GM12878 (cell line): ENCODE results near the gene IFNAR1. TPM values are rescaled to one million over a fixed set of nuclear protein-coding genes. Genes with fewer than 3 reads are reported as not detected.

Source experiments
- ATAC-seq: fragments of 200-7000 bp; cut with Tn5 transposase; 3 replicates; pipeline ENCODE4 v1.9.1; 2020; ENCODE audit warnings: mild to moderate bottlenecking, moderate library complexity
- BruUV-seq: library from RNA; stranded (reverse); fragments of 400-500 nt; replicated peaks from 2 replicates; lab custom pipeline; 2021; lab: Mats Ljungman, UMichigan
- CTCF ChIA-PET: fragments of 300-600 bp; sonication (Branson Sonifier 250); formaldehyde crosslinking; extraction: SDS; loops from one replicate; lab custom pipeline; 2021; ENCODE audit warnings: inconsistent platforms; lab: Yijun Ruan, JAX
- POLR2A ChIA-PET: fragments of 350-600 bp; formaldehyde crosslinking; extraction: SDS; loops from one replicate; lab custom pipeline; 2021; ENCODE audit warnings: inconsistent platforms; lab: Charles Lee
- RAD21 ChIA-PET: fragments of 300-600 bp; sonication (Branson Sonifier 250); formaldehyde crosslinking; loops from one replicate; lab custom pipeline; 2023; ENCODE audit warnings: antibody characterized with exemption; ENCODE audit not compliant: unreplicated experiment; lab: Charles Lee
- SMC1A ChIA-PET: fragments of 300-600 bp; sonication (Branson Sonifier 250); formaldehyde crosslinking; loops from one replicate; lab custom pipeline; 2023; ENCODE audit not compliant: unreplicated experiment, uncharacterized antibody; lab: Charles Lee
- DNase-seq: peaks from one replicate; pipeline ENCODE4 v3.0.0-alpha.2; 2011; ENCODE audit warnings: low read depth, low spot score
- FAIRE-seq: peaks from 3 replicates; lab custom pipeline; 2011; peaks lifted over from hg19 to GRCh38; lab: Jason Lieb, UNC
- H2AFZ ChIP-seq: 2 replicates; pipeline ENCODE4 v1.6.0; 2011; ENCODE audit warnings: low read depth, low read length, control low read depth; ENCODE audit not compliant: control insufficient read depth
- H3K27ac ChIP-seq: 2 replicates; pipeline ENCODE4 v1.5.1; 2011; ENCODE audit warnings: control low read depth; ENCODE audit not compliant: control insufficient read depth, insufficient read depth
- H3K27me3 ChIP-seq, 2 experiments: replicated peaks in 1 of 2; 2 replicates each; pipeline versions ENCODE4 v1.6.0 to v1.6.1; 2011; ENCODE audit warnings: low read length in 1 of 2; ENCODE audit not compliant: control insufficient read depth in 2 of 2, insufficient read depth in 2 of 2
- H3K36me3 ChIP-seq, 2 experiments: 2 replicates each; pipeline ENCODE4 v1.5.1; 2011; ENCODE audit warnings: low read length in 1 of 2; ENCODE audit not compliant: control insufficient read depth in 2 of 2, insufficient read depth in 2 of 2
- H3K4me1 ChIP-seq: 2 replicates; pipeline ENCODE4 v1.6.1; 2011; ENCODE audit warnings: mild to moderate bottlenecking, low read length, moderate library complexity, mixed read lengths; ENCODE audit not compliant: control insufficient read depth, insufficient read depth
- H3K4me2 ChIP-seq: 2 replicates; pipeline ENCODE4 v1.6.0; 2011; ENCODE audit warnings: control low read depth; ENCODE audit not compliant: control insufficient read depth, insufficient read depth
- H3K4me3 ChIP-seq: fragments of 200-600 bp; sonication (generic); 2 replicates; pipeline ENCODE4 v1.5.1; 2016
- H3K79me2 ChIP-seq: 2 replicates; pipeline ENCODE4 v1.6.0; 2011; ENCODE audit warnings: low read length; ENCODE audit not compliant: control insufficient read depth, insufficient read depth
- H3K9ac ChIP-seq: 2 replicates; pipeline ENCODE4 v1.8.0; 2011; ENCODE audit warnings: low read length, control low read depth, mixed read lengths; ENCODE audit not compliant: control insufficient read depth, insufficient read depth
- H3K9me3 ChIP-seq: replicated peaks from 3 replicates; pipeline ENCODE4 v1.5.1; 2011; ENCODE audit warnings: mild to moderate bottlenecking, low read length; ENCODE audit not compliant: control insufficient read depth, insufficient read depth
- H4K20me1 ChIP-seq: 2 replicates; pipeline ENCODE4 v1.6.0; 2011; ENCODE audit not compliant: control insufficient read depth, insufficient read depth
- ATF3 ChIP-seq: IDR thresholded peaks from 2 replicates; pipeline ENCODE4 v1.6.1; 2011; ENCODE audit warnings: low read depth, mild to moderate bottlenecking, low read length, moderate library complexity, borderline replicate concordance; ENCODE audit errors: extremely low read depth
- CBX5 ChIP-seq: sonication (generic); IDR thresholded peaks from 2 replicates; pipeline ENCODE4 v1.6.1; 2016; ENCODE audit warnings: low read depth, moderate library complexity, mild to moderate bottlenecking, inconsistent platforms
- EGR1 ChIP-seq, 2 experiments: IDR thresholded peaks; 1 replicate in 1 of 2; 2 replicates in 1 of 2; pipeline ENCODE4 v1.6.1; 2011 to 2012; ENCODE audit warnings: low read depth in 2 of 2, low read length in 2 of 2, borderline replicate concordance in 1 of 2, mild to moderate bottlenecking in 1 of 2, moderate library complexity in 1 of 2
- EZH2 ChIP-seq: IDR thresholded peaks from 2 replicates; pipeline ENCODE4 v1.6.1; 2012; ENCODE audit warnings: low read depth, mild to moderate bottlenecking, control low read depth, inconsistent platforms, low read length, borderline replicate concordance; ENCODE audit not compliant: control insufficient read depth
- GABPA ChIP-seq: IDR thresholded peaks from 2 replicates; pipeline ENCODE4 v1.6.1; 2014; ENCODE audit warnings: antibody characterized with exemption, low read depth, mild to moderate bottlenecking, inconsistent platforms
- HCFC1 ChIP-seq: fragments of 150-350 bp; IDR thresholded peaks from 2 replicates; pipeline ENCODE4 v1.6.1; 2014; ENCODE audit warnings: low read length
- HDAC2 ChIP-seq: fragments of 200-600 bp; sonication (generic); IDR thresholded peaks from 2 replicates; pipeline ENCODE4 v1.6.1; 2017
- IKZF2 ChIP-seq, 2 experiments: fragments of 450-650 bp; IDR thresholded peaks; 2 replicates each; pipeline ENCODE4 v1.6.1; 2017; ENCODE audit warnings: mild to moderate bottlenecking in 2 of 2, moderate library complexity in 2 of 2
- JUND ChIP-seq: IDR thresholded peaks from 2 replicates; pipeline ENCODE4 v1.6.1; 2012; ENCODE audit warnings: low read depth, mild to moderate bottlenecking, low read length, improper control_type of control experiment, moderate library complexity
- NRF1 ChIP-seq: conservative IDR thresholded peaks from 2 replicates; pipeline ENCODE4 v1.6.1; 2011; ENCODE audit warnings: mild to moderate bottlenecking, low read depth, low read length, improper control_type of control experiment
- PML ChIP-seq: IDR thresholded peaks from 2 replicates; pipeline ENCODE4 v1.6.1; 2012; ENCODE audit warnings: low read length, inconsistent platforms
- RELA ChIP-seq: fragments of 450-650 bp; IDR thresholded peaks from 2 replicates; pipeline ENCODE4 v1.8.0; 2014; ENCODE audit warnings: borderline replicate concordance; ENCODE audit not compliant: partially characterized antibody
- SKIL ChIP-seq: fragments of 450-650 bp; IDR thresholded peaks from 2 replicates; pipeline ENCODE4 v1.6.1; 2017; ENCODE audit warnings: mild to moderate bottlenecking, low read depth, inconsistent platforms; ENCODE audit not compliant: poor library complexity, severe bottlenecking
- SMAD5 ChIP-seq: IDR thresholded peaks from 2 replicates; pipeline ENCODE4 v1.6.1; 2016; ENCODE audit warnings: antibody characterized with exemption, low read depth
- SMC3 ChIP-seq: IDR thresholded peaks from 2 replicates; pipeline ENCODE4 v1.6.1; 2011; ENCODE audit warnings: low read length, improper control_type of control experiment, borderline replicate concordance
- ZSCAN29 ChIP-seq: fragments of 450-650 bp; IDR thresholded peaks from 2 replicates; pipeline ENCODE4 v1.6.1; 2017; ENCODE audit warnings: mild to moderate bottlenecking, moderate library complexity
- WGBS: methylation state at CpG from one replicate; pipeline ENCODE4 v1.1.6; 2016; ENCODE audit warnings: low lambda C conversion rate; ENCODE audit not compliant: insufficient replicate concordance, insufficient coverage; ENCODE audit errors: missing lambda C conversion rate; 5-methylcytosine and 5-hydroxymethylcytosine counted together
- in situ Hi-C: fragments of 300-500 bp; cut with MboI; formaldehyde crosslinking; loops from 9 replicates; pipeline ENCODE4 v1.14.3; 2018; ENCODE audit warnings: mixed read lengths
- intact Hi-C: fragments of 100-400 bp; cut with micrococcal nuclease; formaldehyde crosslinking; loops from one replicate; pipeline ENCODE4 v1.14.2; 2022; ENCODE audit not compliant: unreplicated experiment
- polyA plus RNA-seq, 11 experiments: library from polyadenylated mRNA; depleted of rRNA in 4 of 11; unstranded in 6 of 11; stranded (reverse) in 5 of 11; fragments of >200 nt; fragmentation: Nextera tagmentation in 4 of 11; fragmentation: Illumina TruSeq in 1 of 11; extraction: Ambion mirVana in 4 of 11; extraction: Trizol in 1 of 11; gene quantifications; 1 replicate in 1 of 11; 2 replicates in 10 of 11; pipeline versions ENCODE4 v1.2.1 to v1.2.3, GENCODE V29; 2011 to 2016; ENCODE audit warnings: inconsistent platforms in 2 of 11, missing spikeins in 2 of 11, low read depth in 1 of 11
- total RNA-seq, 4 experiments: library from RNA; depleted of rRNA in 3 of 4; stranded (reverse); fragments of >200 nt in 3 of 4; fragmentation: Illumina TruSeq in 1 of 4; extraction: Trizol in 1 of 4; gene quantifications; 2 replicates each; pipeline versions ENCODE4 v1.2.1 to v1.2.3, GENCODE V29; 2013 to 2021

IFNAR1 gene
- total and polyA plus RNA-seq, 10 of the 15 experiments (the other 5 are each of a cell fraction or from before 2014, with no cell fraction given), result 12.0 to 62.4 (median 24.6) TPM

- intact Hi-C loops, result no loop called here
- Histone ChIP-seq H3K27me3 (no peaks in the 10 kb centered on the region), H3K36me3 (no peaks in the 10 kb centered on the region), H3K4me3 (no peak overlapping the region), H4K20me1 (no peaks in the 10 kb centered on the region), H3K79me2 (no peaks in the 10 kb centered on the region), H3K4me2 (no peak overlapping the region), H3K4me1 (peaks cover 14% of the 10 kb centered on the region), H3K9ac (no peak overlapping the region), H3K27ac (no peak overlapping the region), H3K9me3 (peaks cover 20% of the 10 kb centered on the region), H2AFZ (no peak overlapping the region)
- in situ Hi-C loops, result no loop called here
- RAD21 ChIA-PET, result interaction anchor here (0.8 to 3.2 kb wide), 2 partner anchors 11 to 174 kb away, joined by 3 to 8 read pairs; no protein-coding TSS in a partner anchor
- no TSS peak for BruUV-seq
- CTCF ChIA-PET, result interaction anchor here (0.6 to 2.5 kb wide), 5 partner anchors 10 to 1041 kb away, joined by 3 to 15 read pairs (median 4); no protein-coding TSS in a partner anchor
- POLR2A ChIA-PET, result no interaction called here
- WGBS, result 60% methylated on average over 3 of the region's 3 CpGs
- SMC1A ChIA-PET, result interaction anchor here (0.6 to 3.8 kb wide), 5 partner anchors 8 to 171 kb away, joined by 3 to 15 read pairs (median 4); no protein-coding TSS in a partner anchor
- TF ChIP-seq EGR1 (IDR thresholded peaks at IDR 0.05; ENCODE audit: borderline replicate concordance in 1 of 2, low read depth in 2 of 2, low read length in 2 of 2), result no peak
- TF ChIP-seq JUND, result no peak
- no peak for TF ChIP-seq PML
- no peak for TF ChIP-seq SKIL
- TF ChIP-seq NRF1, result no peak
- TF ChIP-seq HCFC1, result no peak
- TF ChIP-seq SMAD5, result no peak
- no peak for TF ChIP-seq SMC3
- TF ChIP-seq RELA, result no peak
- no peak for TF ChIP-seq IKZF2 (IDR thresholded peaks at IDR 0.05)
- TF ChIP-seq ATF3, result no peak
- no peak for TF ChIP-seq GABPA
- TF ChIP-seq ZSCAN29, result no peak
- TF ChIP-seq EZH2, result no peak
- no peak for TF ChIP-seq HDAC2
- TF ChIP-seq CBX5, result no peak
- DNase-seq (no peak), ATAC-seq (no peak), FAIRE-seq (no peak)
Observed at GRCh38 chr21:33371366-33371765, 46.6 kb downstream of the IFNAR1 start.
